HG03439 (cell line): Measurements from ENCODE around the gene ATP9B.

Experiments
- ATAC-seq: cut with Tn5 transposase; IDR thresholded peaks from one replicate; pipeline ENCODE4 v1.9.1; 2021; ENCODE audit warnings: mild to moderate bottlenecking, moderate library complexity; ENCODE audit not compliant: unreplicated experiment

Gene ATP9B

DNA sequence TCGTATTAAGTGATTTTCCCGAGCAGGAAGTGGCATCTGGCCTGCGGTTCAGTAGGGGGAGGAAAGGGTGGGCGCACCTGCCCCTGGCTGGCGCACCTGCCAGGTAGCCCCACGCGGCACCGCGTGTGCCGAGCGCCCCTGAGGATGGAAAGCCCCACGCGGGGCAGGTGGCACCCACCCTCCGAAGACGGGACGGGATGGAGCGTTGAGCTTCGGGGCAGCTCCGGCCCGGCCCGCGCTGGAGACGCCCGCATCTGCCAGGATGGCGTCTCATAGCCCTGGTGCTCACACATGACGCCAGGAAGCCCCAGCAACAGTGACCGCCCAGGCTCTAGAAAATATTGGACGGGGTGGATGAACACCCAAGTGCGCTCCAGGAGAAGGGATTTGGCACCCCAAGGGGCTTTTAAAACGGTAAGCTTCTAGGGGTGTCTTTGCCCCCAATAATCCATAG lies 324.0 kb downstream of the ATP9B start:
- no peak for ATAC-seq

DNA sequence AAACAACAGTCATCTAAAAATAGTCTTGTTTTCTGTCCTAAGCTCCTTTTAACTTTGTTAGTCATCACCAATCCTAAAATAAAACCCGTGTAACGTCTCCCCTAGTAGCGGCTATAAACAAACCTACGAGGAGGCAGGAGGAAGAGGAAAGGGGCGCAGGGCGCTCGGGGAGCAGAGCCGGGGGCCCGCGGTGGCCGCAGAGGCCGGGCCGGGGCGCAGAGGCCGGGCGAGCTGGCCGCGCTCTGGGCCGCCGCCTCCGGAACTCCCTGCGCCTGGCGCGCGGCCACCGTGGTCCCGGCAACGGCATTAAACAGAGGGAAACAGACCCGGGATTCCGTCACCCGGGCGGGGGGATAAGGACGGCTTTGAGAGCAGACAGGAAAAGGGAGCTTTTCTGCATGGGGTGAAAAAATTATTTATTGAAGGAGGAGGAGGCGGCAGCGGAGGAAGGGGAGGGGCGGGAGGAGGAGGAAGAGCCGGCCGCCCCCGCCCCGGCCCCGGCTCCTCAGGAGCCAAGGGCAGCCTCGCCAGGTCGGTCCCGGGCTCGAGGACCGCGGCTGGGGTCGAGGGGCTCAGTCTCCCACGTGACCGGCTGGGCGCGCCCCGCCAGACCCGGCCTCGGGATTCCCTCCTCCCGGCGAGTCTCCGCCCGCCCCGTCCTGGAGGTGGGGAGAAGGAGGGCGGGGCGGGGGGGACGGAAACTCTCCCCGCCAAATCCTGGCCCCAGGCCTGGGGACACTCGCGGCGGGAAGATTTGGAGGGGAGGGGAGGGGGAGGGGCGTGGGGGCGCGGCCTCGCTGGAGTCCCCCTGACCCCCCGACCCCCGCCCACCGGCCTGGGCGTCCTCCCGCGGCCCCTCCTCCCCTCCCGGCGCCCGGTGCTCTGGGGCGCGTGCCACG lies 324.7 kb downstream of the ATP9B start:
- no peak for ATAC-seq

DNA sequence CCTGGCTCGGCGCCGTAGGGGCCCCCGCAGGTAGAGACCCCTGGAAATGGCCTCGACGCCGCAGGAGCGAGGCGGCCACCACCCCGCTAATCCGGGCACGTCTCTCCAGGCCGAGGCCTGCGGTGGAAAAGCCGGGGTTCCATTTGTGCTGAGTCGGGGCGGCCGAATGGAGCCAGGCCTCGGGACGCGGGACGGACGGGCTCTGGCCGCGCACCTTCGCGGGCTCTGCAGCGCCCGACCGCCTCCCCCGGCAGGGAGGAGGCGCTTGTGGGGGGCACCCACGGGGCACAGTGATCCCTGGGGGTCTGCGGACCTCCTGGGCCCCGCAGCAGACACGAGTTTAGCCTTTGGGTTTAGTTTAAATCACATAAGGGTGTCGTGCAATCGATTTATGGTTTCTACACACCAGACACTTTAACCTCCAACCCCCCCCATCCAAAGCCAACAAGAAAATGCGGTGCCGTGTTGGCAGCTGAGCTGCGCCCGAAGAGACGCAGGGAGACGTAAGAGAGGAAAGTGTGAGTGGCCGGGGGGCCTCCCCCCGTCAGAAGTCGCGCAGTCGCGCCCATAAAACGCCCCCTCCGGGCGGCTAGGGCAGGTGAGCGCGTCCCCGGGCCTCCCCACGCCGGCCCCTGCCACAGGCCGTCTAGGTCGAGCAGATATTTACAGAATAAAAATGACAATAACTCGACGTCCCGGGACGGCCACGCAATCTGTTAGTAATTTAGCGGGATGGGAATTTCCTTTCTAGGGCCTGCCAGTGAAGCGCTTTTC lies 325.5 kb downstream of the ATP9B start:
- ATAC-seq, result no peak

DNA sequence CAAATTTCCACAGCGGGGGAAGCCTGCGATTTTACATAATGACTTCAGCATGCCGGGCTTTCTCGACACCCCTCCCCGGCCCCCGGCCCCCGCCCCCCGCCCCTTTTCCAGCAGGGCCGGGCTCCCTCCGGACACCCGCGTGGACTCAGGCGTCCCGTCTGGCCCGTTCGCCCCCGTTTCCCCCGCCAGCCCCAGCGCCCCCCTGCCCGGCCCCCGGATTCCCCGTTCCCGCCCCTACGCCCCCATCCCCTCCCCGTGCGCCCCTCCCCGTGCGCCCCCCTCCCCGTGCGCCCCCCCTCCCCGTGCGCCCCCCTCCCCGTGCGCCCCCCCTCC lies 326.1 kb downstream of the ATP9B start:
- ATAC-seq, result no peak

DNA sequence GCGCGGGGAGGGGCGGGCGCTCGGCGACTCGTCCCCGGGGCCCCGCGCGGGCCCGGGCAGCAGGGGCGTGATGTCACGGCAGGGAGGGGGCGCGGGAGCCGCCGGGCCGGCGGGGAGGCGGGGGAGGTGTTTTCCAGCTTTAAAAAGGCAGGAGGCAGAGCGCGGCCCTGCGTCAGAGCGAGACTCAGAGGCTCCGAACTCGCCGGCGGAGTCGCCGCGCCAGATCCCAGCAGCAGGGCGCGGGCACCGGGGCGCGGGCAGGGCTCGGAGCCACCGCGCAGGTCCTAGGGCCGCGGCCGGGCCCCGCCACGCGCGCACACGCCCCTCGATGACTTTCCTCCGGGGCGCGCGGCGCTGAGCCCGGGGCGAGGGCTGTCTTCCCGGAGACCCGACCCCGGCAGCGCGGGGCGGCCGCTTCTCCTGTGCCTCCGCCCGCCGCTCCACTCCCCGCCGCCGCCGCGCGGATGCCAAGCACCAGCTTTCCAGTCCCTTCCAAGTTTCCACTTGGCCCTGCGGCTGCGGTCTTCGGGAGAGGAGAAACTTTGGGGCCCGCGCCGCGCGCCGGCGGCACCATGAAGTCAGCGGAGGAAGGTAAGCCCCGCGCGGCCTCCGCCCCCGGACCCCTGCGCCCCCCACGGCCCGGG lies 326.7 kb downstream of the ATP9B start, which contains the start of gene NFATC1:
Gene NFATC1 (plus strand): TSS at position 170 of the 644 bp plus-strand sequence. CDS start 295 bp downstream, at position 465.
- ATAC-seq, result no peak

DNA sequence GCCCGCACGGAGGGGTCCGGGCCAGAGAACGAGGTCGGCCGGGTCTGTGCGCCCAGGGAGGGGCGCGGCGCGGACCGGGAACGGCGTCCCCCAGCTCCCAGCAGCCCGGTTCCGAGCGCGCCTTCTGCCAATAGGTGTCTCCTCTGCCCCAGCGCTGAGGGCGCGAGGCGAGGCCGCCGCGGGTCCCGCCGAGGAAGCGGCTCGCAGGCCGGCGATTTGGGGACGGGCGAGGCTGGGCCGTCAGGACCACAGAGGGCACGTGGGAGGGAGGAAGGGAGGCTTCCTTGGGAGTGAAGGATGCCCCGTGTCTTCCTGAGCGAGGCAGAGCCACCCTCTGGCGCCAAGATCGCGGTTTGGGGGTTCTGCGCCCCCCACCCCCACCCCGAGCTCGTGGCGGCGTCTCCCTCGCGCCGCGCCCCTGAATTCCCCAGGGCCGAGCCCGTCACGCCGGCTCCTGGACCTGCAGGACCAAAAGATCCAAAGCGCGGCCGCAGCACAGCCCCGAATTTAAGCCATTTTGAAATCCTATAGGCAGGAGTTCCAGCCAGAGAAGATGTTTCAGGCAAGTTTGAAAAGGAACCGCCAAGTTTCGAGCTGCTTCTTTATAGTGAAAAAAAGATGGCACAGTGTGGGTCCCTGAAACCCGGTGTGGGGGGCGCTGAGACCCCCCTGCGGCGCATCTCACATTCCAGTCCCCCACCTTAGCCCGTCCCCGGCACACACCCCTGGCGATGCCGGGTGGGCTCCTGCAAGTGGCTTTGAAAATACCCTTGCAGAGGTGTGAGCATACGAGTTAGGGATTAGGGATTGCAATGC lies 327.4 kb downstream of the ATP9B start:
- ATAC-seq, result no peak

DNA sequence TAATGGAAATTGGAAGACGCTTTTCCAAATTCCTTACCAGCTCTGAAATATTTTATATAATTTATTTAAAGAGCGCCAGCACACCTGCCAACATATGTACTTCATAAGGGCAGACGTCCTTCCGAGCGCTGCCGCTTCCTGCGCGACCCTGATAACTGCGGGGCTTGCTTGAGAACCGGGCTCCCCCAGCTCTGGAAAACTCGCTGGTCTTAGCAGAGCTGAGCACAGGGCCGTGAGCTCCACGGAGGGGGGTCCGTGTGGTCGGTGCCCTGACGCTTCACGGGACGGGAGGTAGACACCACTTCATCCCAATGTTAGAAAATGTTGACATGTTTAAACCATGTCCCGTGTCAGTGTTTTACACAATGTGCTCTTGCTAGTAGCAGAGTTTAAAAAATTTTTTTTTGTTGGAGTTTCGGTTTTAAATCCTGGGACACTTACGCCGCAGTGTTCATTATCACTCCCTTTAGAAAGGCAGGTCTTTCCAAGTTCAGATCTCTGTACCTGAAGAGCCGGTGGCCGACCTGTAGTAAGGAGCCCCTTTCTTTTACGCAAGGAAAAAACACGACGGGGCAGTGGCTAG lies 328.1 kb downstream of the ATP9B start:
- no peak for ATAC-seq

DNA sequence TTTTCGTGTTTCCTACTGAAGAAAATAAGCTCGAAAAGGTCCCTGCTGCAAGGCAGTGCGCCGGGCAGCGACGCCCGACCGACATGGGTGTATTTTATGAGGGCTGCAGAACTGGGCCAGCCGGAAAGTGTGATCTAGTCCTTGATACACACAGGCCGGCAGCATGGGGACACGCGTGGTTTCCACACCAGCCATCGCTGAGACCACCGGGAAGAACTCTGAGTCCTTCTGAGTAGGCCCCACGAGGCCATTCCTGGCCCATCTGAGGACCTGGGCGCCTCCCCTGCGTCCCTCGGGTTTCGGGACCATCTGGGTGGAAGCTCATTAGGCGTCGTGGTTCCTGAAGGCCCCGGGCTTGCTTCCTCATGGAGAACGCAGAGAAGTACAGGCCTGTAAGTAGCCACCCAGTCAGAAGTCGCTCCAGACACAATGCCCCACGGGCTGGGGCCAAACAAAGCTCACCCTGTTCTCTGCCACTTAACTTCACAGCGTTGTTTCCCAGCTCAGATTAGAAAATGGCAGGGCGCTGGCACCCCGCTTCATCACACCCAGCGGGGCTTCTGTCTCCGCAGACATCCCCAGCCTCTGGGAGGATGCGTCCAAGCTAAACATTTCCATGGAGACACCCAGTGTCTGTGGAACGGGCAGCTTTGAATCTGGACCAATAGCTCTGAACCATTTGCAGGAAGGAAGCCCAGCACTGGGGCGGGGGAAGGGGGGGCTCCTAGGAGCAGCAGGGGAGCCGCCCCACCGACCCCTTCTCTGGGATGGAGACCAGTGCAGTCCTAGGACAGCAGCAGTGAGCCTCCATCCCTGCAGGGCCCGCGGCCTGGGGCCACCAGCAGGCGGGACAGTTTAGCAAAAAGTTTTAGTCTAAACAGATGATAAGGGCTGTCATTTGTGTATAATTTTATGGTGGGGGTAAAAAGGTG lies 328.9 kb downstream of the ATP9B start:
- no peak for ATAC-seq

DNA sequence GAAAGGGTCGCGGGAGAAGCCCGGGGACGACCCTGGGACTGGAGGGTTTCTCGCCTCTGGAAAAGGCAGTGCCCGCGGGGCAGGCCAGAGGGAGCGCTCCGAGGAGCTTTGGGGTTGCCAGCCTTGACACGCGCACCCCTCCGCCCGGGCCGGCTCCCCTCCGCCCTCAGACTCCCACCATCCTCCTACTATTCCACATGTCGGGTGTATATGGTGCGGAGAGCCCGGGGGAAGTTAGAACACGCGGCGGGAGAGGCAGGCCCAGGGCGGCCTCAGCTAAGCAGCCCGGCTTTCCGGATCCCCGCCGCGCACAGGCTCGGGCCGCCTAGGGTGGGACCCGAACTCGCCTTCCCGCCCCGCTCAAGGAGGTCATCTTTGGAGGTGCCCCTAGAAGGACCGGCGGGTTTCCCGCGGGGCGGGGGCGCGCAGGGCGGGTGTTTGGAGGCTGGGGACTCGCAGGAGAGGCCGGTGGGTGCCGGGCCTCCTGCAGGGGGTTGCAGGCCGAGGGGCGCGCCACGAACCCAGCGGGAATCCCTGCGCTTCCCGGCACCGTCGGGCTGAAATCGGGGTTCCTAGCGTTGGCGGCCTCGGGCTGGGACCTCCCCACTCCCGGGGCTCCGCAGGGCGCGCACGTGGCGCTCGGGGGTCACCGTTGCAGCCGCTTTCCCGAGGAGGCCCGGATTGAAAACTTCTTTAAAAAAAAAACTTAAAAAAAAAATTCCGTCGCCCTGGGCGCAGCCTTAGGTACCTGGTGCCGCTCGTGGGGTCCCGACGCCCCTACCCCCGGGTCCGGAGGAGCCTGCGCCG lies 330.3 kb downstream of the ATP9B start:
- ATAC-seq, result no peak

DNA sequence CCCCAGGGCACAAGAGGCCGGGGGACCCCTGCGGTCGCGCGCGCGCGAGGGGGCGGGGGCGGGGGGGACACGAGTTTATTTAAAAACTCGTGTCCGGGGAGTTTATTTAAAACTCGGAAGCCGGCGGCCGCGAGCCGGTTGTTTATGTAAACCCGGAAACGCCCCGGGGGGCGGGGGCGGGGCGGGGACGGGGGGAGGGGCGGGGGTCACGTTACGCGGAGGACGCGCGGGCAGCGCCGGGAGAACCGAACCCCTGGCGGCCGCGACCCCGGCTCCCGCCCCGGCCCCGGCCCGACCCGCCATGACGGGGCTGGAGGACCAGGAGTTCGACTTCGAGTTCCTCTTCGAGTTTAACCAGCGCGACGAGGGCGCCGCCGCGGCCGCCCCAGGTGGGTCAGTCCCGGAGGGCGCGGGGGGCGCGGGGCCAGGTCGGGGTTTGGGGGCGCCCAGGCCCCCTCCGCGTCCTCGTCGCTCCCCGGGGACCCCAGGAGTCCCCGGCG lies 330.9 kb downstream of the ATP9B start:
- no peak for ATAC-seq

DNA sequence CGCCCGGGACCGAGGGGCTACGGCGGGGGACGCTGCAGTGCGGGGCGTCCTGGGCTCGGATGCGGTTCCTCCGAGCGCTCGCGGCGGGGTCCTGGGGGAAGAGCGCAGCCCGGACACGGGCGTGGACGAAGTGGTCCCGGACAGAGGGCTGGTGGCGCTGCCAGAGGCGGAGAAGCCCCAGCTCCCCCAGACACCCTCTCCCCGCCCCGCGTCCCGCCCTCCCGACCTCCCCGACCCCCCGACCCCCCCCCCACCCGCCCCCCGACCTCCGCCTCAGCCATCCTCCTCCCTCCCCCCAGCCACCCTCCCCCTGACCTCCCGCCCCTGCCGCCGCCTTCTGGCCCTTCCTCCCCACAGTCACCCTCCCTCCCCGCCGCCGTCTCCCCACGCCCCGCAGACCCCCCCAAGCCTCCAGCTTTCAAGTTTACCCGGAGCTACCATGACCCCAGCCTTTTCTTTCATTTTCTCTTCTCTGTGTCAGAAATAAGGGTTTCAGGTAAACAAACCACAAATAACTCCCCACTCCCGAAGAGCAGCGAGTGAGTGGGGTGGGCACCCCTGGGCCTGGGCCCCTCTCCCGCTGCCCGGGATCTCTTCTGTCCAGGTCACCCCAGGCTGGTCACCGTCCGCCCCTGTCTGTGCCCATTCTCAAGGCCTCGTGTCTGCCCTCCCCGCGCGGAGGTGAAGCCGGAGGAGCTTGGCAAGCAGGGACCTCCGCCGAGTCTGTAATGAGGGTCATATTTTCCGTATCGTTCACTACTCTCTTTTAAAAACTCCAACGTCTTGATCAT lies 331.6 kb downstream of the ATP9B start:
- ATAC-seq, result no peak

DNA sequence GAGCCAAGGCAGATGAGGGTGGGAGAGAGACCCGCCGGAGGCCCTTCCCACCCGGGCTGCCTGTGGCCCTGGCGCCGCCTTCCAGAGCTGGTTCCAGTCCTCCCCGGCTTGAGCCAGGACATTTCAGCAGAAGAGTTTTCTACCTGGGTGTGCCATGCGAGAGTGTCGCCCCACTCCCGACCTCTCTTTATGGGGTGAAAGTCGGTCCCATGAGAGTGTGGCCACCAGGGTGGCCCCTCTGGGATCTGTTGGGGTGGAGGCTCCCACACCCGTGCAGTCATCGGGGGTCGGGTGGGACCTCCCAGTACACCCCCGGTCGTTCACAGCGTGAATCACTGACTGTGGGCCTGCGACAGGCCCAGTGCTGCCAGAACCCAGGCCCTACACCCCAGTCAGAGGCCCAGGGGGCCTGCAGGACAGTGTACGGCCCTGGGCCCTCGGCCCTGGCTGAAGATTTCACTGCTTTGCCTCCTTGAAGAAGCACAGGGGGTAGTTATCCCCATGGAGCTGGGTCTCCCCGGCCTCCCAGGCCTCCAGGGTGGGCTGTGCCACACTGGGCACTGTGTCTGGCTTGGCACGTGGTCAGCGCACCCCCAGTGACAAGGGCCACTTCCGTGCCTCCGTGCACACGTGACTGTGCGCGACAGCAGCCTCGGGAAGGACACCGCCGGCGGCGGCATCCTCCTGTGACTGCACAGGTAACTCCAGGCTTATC lies 332.5 kb downstream of the ATP9B start:
- no peak for ATAC-seq

DNA sequence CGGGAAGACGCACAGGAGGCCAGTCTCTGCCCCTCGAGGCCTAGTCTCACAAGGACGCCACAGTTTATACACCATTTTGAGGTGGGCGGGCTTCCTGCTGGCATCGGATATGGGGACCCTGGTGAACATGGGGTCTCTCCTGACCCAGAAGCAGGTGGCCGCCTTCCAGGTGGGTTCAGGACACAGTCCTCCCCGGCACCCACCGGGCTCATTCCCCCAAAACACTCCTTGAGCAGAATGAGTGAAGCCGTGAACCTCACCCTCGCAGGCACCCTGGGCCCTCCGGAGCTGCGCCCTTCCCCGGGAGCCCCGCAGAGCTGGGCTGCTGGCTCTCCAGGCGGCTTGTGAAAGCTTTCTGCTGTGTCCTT lies 333.0 kb downstream of the ATP9B start:
- ATAC-seq, result no peak

DNA sequence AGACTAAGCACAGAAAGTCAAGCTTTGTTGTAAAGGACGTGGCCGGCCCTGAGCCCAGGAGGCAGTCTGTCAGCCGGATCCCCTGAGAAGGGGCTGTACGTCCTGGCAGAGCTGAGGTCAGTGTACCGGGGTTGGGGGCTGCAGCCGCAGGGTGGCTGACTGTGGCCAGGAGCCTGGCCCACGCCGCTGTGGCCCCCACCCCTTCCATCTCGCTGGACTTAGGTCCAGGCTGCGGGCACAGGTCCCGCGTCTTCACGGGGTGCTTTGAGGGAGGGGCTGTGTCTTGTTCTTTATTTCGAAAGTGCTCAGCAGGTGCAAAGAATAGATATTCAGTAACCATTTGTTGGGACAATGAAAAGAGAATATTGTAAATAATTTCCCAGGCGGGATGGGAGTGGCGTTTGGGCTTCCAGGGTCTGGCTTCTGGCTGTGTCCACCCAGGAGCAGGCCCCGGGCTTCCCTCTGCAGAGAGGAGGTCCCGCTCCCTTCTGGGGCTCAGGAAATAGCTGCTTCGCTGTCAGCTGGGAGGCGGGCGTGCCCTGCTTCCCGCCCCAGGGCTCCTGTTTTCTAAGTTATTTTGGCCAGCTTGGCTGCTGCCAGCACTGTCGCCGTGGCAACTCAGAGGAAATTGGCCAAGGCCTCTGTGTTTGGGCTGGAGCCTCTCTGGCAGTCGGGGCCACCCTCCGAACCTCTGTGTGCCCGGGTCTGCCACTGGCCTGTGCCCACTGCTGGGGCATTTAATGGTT lies 334.0 kb downstream of the ATP9B start:
- ATAC-seq, result no peak

DNA sequence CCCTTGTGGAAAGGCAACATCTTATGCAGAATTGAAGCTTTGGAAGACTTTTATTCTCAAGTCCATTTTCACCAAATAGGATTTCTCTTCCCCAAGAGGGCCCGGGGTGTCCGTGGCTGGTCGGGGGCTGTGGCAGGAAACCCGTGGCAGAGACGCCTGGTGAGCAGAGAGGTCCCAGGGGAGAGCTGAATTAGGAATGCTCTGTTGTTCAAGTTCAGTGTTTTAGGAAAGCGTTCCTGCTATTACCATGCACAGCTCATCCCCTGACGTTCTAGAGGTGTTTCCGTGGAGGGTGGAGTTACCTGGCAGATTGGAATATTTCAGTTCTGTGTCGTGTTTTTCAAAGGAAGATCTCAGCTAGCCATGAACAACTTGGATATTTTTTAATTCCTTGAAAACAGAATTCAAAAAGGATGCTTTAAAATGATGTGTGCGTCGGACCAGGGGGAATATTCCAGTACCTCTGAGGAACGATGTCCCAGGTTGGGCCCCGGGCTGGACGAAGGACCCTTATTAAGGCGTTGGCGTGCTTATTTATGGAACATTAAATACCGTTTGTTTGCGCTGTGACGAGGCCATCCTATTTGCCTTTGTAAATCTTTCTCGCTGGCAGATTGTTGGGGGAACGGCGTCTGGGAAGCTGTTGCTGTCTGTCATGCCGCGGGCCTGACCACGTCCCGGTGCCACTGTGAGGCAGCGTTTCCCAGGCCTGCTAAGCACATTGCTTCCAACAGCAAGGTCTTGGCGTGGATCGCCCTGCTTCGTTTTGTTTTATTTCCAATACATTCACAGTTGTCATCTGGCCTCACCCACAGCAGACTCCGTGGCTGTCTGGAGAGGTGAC lies 334.8 kb downstream of the ATP9B start:
- no peak for ATAC-seq
